Kidney (tissue), 14 donors: ENCODE data around the gene GLT6D1. TPM values are rescaled to one million over a fixed set of nuclear protein-coding genes. Genes with fewer than 3 reads are reported as not detected.

Experiments
- DNase-seq, 5 donors: peaks; one replicate each; pipeline ENCODE4 v3.0.0-alpha.2; 2013 to 2020
- FAIRE-seq: peaks from 2 replicates; lab custom pipeline; 2012; peaks lifted over from hg19 to GRCh38; lab: Jason Lieb, UNC
- H3K27ac ChIP-seq, 2 donors: one replicate each; pipeline ENCODE4 v1.7.0; 2013; ENCODE audit warnings: low read depth in 2 of 2, low read length in 2 of 2, inconsistent platforms in 1 of 2
- H3K27me3 ChIP-seq: one replicate; pipeline ENCODE4 v1.7.1; 2013; ENCODE audit warnings: low read length, inconsistent platforms; ENCODE audit not compliant: control insufficient read depth, insufficient read depth
- H3K36me3 ChIP-seq, 3 donors: one replicate each; pipeline versions ENCODE4 v1.7.0 to v1.7.1; 2013; ENCODE audit warnings: low read length in 3 of 3, control low read depth in 1 of 3, inconsistent platforms in 1 of 3; ENCODE audit not compliant: insufficient read depth in 3 of 3, control insufficient read depth in 2 of 3
- H3K4me1 ChIP-seq, 3 donors: one replicate each; pipeline versions ENCODE4 v1.7.0 to v1.7.1; 2013; ENCODE audit warnings: low read length in 3 of 3, inconsistent platforms in 1 of 3, low read depth in 1 of 3; ENCODE audit not compliant: control insufficient read depth in 2 of 3, insufficient read depth in 2 of 3
- H3K4me3 ChIP-seq, 3 donors: one replicate each; pipeline versions ENCODE4 v1.7.0 to v1.8.1; 2013; ENCODE audit warnings: low read length in 3 of 3, control low read depth in 1 of 3, inconsistent platforms in 1 of 3
- H3K9ac ChIP-seq, 3 donors: one replicate each; pipeline versions ENCODE4 v1.7.0 to v1.7.1; 2013; ENCODE audit warnings: low read length in 3 of 3, control low read depth in 1 of 3, inconsistent platforms in 1 of 3
- H3K9me3 ChIP-seq, 3 donors: one replicate each; pipeline versions ENCODE4 v1.7.0 to v1.7.1; 2013; ENCODE audit warnings: low read length in 3 of 3, control low read depth in 1 of 3, inconsistent platforms in 1 of 3; ENCODE audit not compliant: control insufficient read depth in 2 of 3, insufficient read depth in 1 of 3
- CTCF ChIP-seq: IDR thresholded peaks from 3 replicates; pipeline ENCODE4 v1.5.1; 2012; ENCODE audit warnings: mild to moderate bottlenecking, moderate library complexity, borderline replicate concordance; ENCODE audit not compliant: insufficient read depth; ENCODE audit errors: extremely low read depth
- intact Hi-C: fragments of 100-400 bp; cut with DNase I; formaldehyde crosslinking; loops from one replicate; pipeline ENCODE4 v1.11.1; 2022
- polyA plus RNA-seq: library from polyadenylated mRNA; stranded (reverse); fragments of 350-450 nt; fragmentation: Illumina TruSeq; extraction: RNeasy Lipid Tissue Mini Kit (QIAGEN cat#74804); gene quantifications from one replicate; pipeline ENCODE4 v1.2.3, GENCODE V29; 2014; ENCODE audit warnings: low read depth, low replicate concordance; ENCODE audit not compliant: insufficient read depth
- total RNA-seq: library from RNA; stranded (reverse); fragmentation: NEBNext Ultra II Directional; extraction: Animal tissue kit (Norgen Biotek cat#: 25700); gene quantifications from one replicate; pipeline ENCODE4 v1.2.1, GENCODE V29; 2021
- donor health status: control.
- donor health status: control.
- donor health status: control.
- donor health status: control.
- donor health status: control.
- donor health status: DM: yes; HTN: yes; CAD: no.
- donor health status: Normal renal cell carcinoma (clear cell type).

Gene GLT6D1
- total and polyA plus RNA-seq, 2 donors from 2014 or later, result not detected

- no peaks in the 10 kb centered on the region for H3K4me1 ChIP-seq
- H3K9ac ChIP-seq, result no peak overlapping the region
- no peak overlapping the region for H3K27ac ChIP-seq
- no peak for TF ChIP-seq CTCF
- FAIRE-seq (no peak), DNase-seq (peak in 1 of 5 donors; percentile 38)
- intact Hi-C loops, result no loop called here
- no peak overlapping the region for H3K4me3 ChIP-seq
- H3K36me3 ChIP-seq, result no peaks in the 10 kb centered on the region
- no peaks in the 10 kb centered on the region for H3K27me3 ChIP-seq
- no peaks in the 10 kb centered on the region for H3K9me3 ChIP-seq
Measured at GRCh38 chr9:135664266-135664665, 24.9 kb upstream of the GLT6D1 start.

GRCh38 chr9:135663857-135664256, 24.5 kb upstream of the GLT6D1 start:
- H3K4me1 ChIP-seq, result no peaks in the 10 kb centered on the region
- no peak for TF ChIP-seq CTCF
- FAIRE-seq (no peak), DNase-seq (peak in 1 of 5 donors; percentile 51)
- no peaks in the 10 kb centered on the region for H3K27me3 ChIP-seq
- H3K4me3 ChIP-seq, result no peak overlapping the region
- H3K9ac ChIP-seq, result no peak overlapping the region
- intact Hi-C loops, result no loop called here
- H3K27ac ChIP-seq, result no peak overlapping the region
- H3K9me3 ChIP-seq, result no peaks in the 10 kb centered on the region
- H3K36me3 ChIP-seq, result no peaks in the 10 kb centered on the region

- TF ChIP-seq CTCF, result no peak
- H3K27me3 ChIP-seq, result no peaks in the 10 kb centered on the region
- FAIRE-seq, result no peak
Measured at GRCh38 chr9:135663451-135663770, 24.1 kb upstream of the GLT6D1 start.

More at GRCh38 chr9:135663451-135663770, 24.1 kb upstream of the GLT6D1 start:
- no peaks in the 10 kb centered on the region for H3K4me1 ChIP-seq
- H3K9ac ChIP-seq, result no peak overlapping the region
- H3K4me3 ChIP-seq, result no peak overlapping the region
- no peaks in the 10 kb centered on the region for H3K36me3 ChIP-seq
- intact Hi-C loops, result no loop called here
- H3K9me3 ChIP-seq, result no peaks in the 10 kb centered on the region
- H3K27ac ChIP-seq, result no peak overlapping the region
- peak in 1 of 5 donors; percentile 45 for DNase-seq
